ENCODE data around the gene ERBB4. TPM values are rescaled to one million over a fixed set of nuclear protein-coding genes. Genes with fewer than 3 reads are reported as not detected.

ERBB4 gene
- total RNA-seq, 1 donor from 2014 or later, result 1.2 TPM

DNA sequence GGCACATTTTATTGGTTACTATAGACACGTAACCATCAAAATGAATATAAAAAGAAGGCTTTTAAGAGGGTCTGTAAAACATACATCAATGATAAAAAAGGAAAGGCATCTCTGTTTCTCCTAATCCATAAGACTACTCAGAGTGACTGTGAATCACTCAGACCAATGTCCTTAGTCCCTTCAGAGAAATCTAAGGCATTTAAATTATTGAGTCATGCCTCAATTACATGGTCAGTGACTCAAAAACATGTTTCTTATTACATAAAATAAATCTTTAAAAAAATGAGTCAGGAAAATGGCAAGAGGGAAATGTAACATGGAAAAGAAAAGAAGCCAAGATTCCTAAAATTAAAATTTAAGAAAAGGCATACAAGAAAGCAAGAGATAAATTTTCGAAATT is 146.6 kb downstream of the ERBB4 start:
- TF ChIP-seq, protein P1, sequence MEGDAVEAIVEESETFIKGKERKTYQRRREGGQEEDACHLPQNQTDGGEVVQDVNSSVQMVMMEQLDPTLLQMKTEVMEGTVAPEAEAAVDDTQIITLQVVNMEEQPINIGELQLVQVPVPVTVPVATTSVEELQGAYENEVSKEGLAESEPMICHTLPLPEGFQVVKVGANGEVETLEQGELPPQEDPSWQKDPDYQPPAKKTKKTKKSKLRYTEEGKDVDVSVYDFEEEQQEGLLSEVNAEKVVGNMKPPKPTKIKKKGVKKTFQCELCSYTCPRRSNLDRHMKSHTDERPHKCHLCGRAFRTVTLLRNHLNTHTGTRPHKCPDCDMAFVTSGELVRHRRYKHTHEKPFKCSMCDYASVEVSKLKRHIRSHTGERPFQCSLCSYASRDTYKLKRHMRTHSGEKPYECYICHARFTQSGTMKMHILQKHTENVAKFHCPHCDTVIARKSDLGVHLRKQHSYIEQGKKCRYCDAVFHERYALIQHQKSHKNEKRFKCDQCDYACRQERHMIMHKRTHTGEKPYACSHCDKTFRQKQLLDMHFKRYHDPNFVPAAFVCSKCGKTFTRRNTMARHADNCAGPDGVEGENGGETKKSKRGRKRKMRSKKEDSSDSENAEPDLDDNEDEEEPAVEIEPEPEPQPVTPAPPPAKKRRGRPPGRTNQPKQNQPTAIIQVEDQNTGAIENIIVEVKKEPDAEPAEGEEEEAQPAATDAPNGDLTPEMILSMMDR (IDR thresholded peaks at IDR 0.05; ENCODE audit: insufficient read depth, low read depth, low read length), result no peak
- Histone ChIP-seq H3K27me3 (ENCODE audit: insufficient read depth, low read length) (no peaks in the 10 kb centered on the region), H4K20me1 (ENCODE audit: insufficient read depth, low read length) (no peaks in the 10 kb centered on the region), H2AFZ (ENCODE audit: low read depth, low read length) (no peak overlapping the region), H3K4me2 (ENCODE audit: low read length) (no peak overlapping the region), H3K36me3 (ENCODE audit: insufficient read depth, low read length) (no peaks in the 10 kb centered on the region), H3K9me3 (ENCODE audit: insufficient read depth, low read depth, low read length) (no peaks in the 10 kb centered on the region), H3K27ac (ENCODE audit: low read depth, low read length) (no peak overlapping the region), H3K4me3 (ENCODE audit: insufficient read depth, low read depth, low read length) (no peak overlapping the region), H3K4me1 (ENCODE audit: insufficient read depth, low read length) (no peaks in the 10 kb centered on the region), H3K9ac (ENCODE audit: low read length) (no peak overlapping the region), H3K79me2 (ENCODE audit: insufficient read depth, low read length) (no peaks in the 10 kb centered on the region)
- Mint-ChIP-seq H3K4me1 (ENCODE audit: low read depth, unreplicated experiment) (peaks cover 2% of the 10 kb centered on the region), H3K4me3 (ENCODE audit: unreplicated experiment) (no peak overlapping the region), H3K9me3 (ENCODE audit: unreplicated experiment) (no peaks in the 10 kb centered on the region), H3K36me3 (ENCODE audit: low read depth, unreplicated experiment) (no peaks in the 10 kb centered on the region), H3K27me3 (ENCODE audit: low read depth, unreplicated experiment) (no peaks in the 10 kb centered on the region), H3K27ac (ENCODE audit: unreplicated experiment) (no peak overlapping the region)
- FAIRE-seq, result no peak
- DNase-seq (ENCODE audit: low read depth), result peak; percentile 47

DNA sequence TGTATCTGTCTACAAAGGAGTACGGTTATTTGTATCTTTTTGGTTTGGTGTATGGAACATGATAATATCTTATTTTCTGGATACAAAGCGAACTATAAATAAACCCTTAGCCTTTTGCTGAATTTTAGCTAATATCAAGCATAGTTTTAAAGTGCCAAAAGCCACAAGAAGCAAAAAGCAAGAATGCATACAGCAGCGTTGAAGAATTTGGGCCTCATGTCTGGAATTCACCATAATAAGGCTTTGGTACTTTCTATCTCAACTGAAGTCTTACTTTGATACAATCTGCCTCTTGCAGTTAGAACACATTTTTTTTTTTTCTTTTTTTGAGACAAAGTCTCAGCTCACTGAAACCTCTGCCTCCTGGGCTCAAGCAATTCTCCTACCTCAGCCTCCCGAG is 151.5 kb downstream of the ERBB4 start:
- TF ChIP-seq, protein P1 (IDR thresholded peaks at IDR 0.05; ENCODE audit: insufficient read depth, low read depth, low read length), result no peak
- TF ChIP-seq EZH2 (IDR thresholded peaks at IDR 0.05; ENCODE audit: insufficient read depth, low read length), result no peak
- FAIRE-seq (no peak), DNase-seq (ENCODE audit: low read depth) (peak; percentile 72)
- Histone ChIP-seq H4K20me1 (ENCODE audit: insufficient read depth, low read length) (no peaks in the 10 kb centered on the region), H3K9me3 (ENCODE audit: insufficient read depth, low read depth, low read length) (no peaks in the 10 kb centered on the region), H3K4me2 (ENCODE audit: low read length) (no peak overlapping the region), H3K4me3 (ENCODE audit: insufficient read depth, low read depth, low read length) (no peak overlapping the region), H3K36me3 (ENCODE audit: insufficient read depth, low read length) (no peaks in the 10 kb centered on the region), H3K79me2 (ENCODE audit: insufficient read depth, low read length) (no peaks in the 10 kb centered on the region), H3K9ac (ENCODE audit: low read length) (no peak overlapping the region), H2AFZ (ENCODE audit: low read depth, low read length) (no peak overlapping the region), H3K4me1 (ENCODE audit: insufficient read depth, low read length) (no peaks in the 10 kb centered on the region), H3K27ac (ENCODE audit: low read depth, low read length) (no peak overlapping the region), H3K27me3 (ENCODE audit: insufficient read depth, low read length) (no peaks in the 10 kb centered on the region)
- Mint-ChIP-seq H3K4me3 (ENCODE audit: unreplicated experiment) (no peak overlapping the region), H3K9me3 (ENCODE audit: unreplicated experiment) (no peaks in the 10 kb centered on the region), H3K27ac (ENCODE audit: unreplicated experiment) (no peak overlapping the region), H3K27me3 (ENCODE audit: low read depth, unreplicated experiment) (no peaks in the 10 kb centered on the region), H3K4me1 (ENCODE audit: low read depth, unreplicated experiment) (peaks cover 11% of the 10 kb centered on the region), H3K36me3 (ENCODE audit: low read depth, unreplicated experiment) (no peaks in the 10 kb centered on the region)

DNA sequence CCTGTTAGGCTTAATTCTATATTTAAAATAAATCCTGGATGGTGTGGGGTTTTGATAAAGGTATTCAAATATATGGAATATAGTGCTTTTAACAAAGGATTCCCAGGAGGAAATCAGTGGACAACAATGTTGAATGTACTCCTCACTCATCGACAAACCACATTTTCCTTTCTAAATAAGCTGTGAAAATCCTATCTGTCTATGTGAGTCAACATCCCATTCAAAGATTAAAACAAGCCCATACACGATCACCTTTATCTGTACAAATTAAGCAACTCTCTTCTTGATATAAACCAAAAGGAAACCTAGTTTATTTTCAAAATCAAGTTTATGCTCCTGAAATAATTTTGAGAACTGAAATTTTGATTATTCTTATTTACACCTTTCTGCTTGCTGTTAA is 153.4 kb downstream of the ERBB4 start:
- Histone ChIP-seq H3K4me3 (ENCODE audit: insufficient read depth, low read depth, low read length) (no peak overlapping the region), H2AFZ (ENCODE audit: low read depth, low read length) (no peak overlapping the region), H3K4me1 (ENCODE audit: insufficient read depth, low read length) (no peaks in the 10 kb centered on the region), H3K9ac (ENCODE audit: low read length) (no peak overlapping the region), H3K4me2 (ENCODE audit: low read length) (no peak overlapping the region), H3K27me3 (ENCODE audit: insufficient read depth, low read length) (no peaks in the 10 kb centered on the region), H3K79me2 (ENCODE audit: insufficient read depth, low read length) (no peaks in the 10 kb centered on the region), H3K9me3 (ENCODE audit: insufficient read depth, low read depth, low read length) (no peaks in the 10 kb centered on the region), H3K27ac (ENCODE audit: low read depth, low read length) (no peak overlapping the region), H4K20me1 (ENCODE audit: insufficient read depth, low read length) (no peaks in the 10 kb centered on the region), H3K36me3 (ENCODE audit: insufficient read depth, low read length) (no peaks in the 10 kb centered on the region)
- FAIRE-seq, result no peak
- DNase-seq (ENCODE audit: low read depth), result peak; percentile 21
- Mint-ChIP-seq H3K4me3 (ENCODE audit: unreplicated experiment) (no peak overlapping the region), H3K4me1 (ENCODE audit: low read depth, unreplicated experiment) (peaks cover 9% of the 10 kb centered on the region), H3K27ac (ENCODE audit: unreplicated experiment) (no peak overlapping the region), H3K36me3 (ENCODE audit: low read depth, unreplicated experiment) (no peaks in the 10 kb centered on the region), H3K9me3 (ENCODE audit: unreplicated experiment) (no peaks in the 10 kb centered on the region), H3K27me3 (ENCODE audit: low read depth, unreplicated experiment) (no peaks in the 10 kb centered on the region)
- TF ChIP-seq, protein P1 (IDR thresholded peaks at IDR 0.05; ENCODE audit: insufficient read depth, low read depth, low read length), result no peak
- TF ChIP-seq EZH2 (IDR thresholded peaks at IDR 0.05; ENCODE audit: insufficient read depth, low read length), result no peak

Measured in astrocyte (in vitro differentiated cells and primary cell).